Mesenchymal stem cell (in vitro differentiated cells and primary cell): ENCODE results near the gene SGCA.

Experiments
- DNase-seq: peaks from one replicate; pipeline ENCODE4 v3.0.0-alpha.2; 2013
- H2AFZ ChIP-seq: one replicate; pipeline ENCODE4 v1.6.1; 2013; ENCODE audit warnings: low read depth, mild to moderate bottlenecking, control low read depth, inconsistent platforms, low read length, moderate library complexity
- H2AK5ac ChIP-seq: 2 replicates; pipeline ENCODE4 v1.6.1; 2013; ENCODE audit warnings: low read length, moderate library complexity, mild to moderate bottlenecking, inconsistent platforms; ENCODE audit not compliant: severe bottlenecking
- H2BK120ac ChIP-seq: one replicate; pipeline ENCODE4 v1.6.1; 2013; ENCODE audit warnings: low read depth, mild to moderate bottlenecking, inconsistent platforms, low read length, moderate library complexity
- H2BK12ac ChIP-seq, 2 experiments: one replicate each; pipeline ENCODE4 v1.6.1; 2013; ENCODE audit warnings: inconsistent platforms in 2 of 2, low read length in 2 of 2, mild to moderate bottlenecking in 2 of 2, moderate library complexity in 2 of 2, control low read depth in 1 of 2
- H2BK15ac ChIP-seq: one replicate; pipeline ENCODE4 v1.6.1; 2013; ENCODE audit warnings: mild to moderate bottlenecking, low read depth, inconsistent platforms; ENCODE audit not compliant: poor library complexity, severe bottlenecking
- H2BK5ac ChIP-seq: 2 replicates; pipeline ENCODE4 v1.6.1; 2013; ENCODE audit warnings: low read depth, mild to moderate bottlenecking, low read length, control low read depth, inconsistent platforms; ENCODE audit not compliant: poor library complexity, severe bottlenecking
- H3K14ac ChIP-seq, 2 experiments: one replicate each; pipeline ENCODE4 v1.6.1; 2013; ENCODE audit warnings: inconsistent platforms in 2 of 2, low read length in 2 of 2, control low read depth in 1 of 2, mild to moderate bottlenecking in 1 of 2, moderate library complexity in 1 of 2
- H3K18ac ChIP-seq, 2 experiments: one replicate each; pipeline ENCODE4 v1.6.1; 2013; ENCODE audit warnings: inconsistent platforms in 2 of 2, low read length in 2 of 2, control low read depth in 1 of 2, low read depth in 1 of 2, mild to moderate bottlenecking in 1 of 2
- H3K23ac ChIP-seq, 2 experiments: one replicate each; pipeline ENCODE4 v1.6.1; 2013; ENCODE audit warnings: inconsistent platforms in 2 of 2, low read length in 2 of 2, mild to moderate bottlenecking in 2 of 2, moderate library complexity in 2 of 2, control low read depth in 1 of 2
- H3K27ac ChIP-seq: 2 replicates; pipeline ENCODE4 v1.5.1; 2013; ENCODE audit warnings: mild to moderate bottlenecking, moderate library complexity, low read length, control low read depth, inconsistent platforms; ENCODE audit not compliant: poor library complexity, severe bottlenecking
- H3K27me3 ChIP-seq, 2 experiments: 2 replicates each; pipeline versions ENCODE4 v1.6.1 to v1.7.0; 2013; ENCODE audit warnings: low read length in 2 of 2, mild to moderate bottlenecking in 2 of 2, moderate library complexity in 2 of 2, control low read depth in 1 of 2, inconsistent platforms in 1 of 2; ENCODE audit not compliant: control insufficient read depth in 1 of 2, insufficient read depth in 1 of 2
- H3K36me3 ChIP-seq, 2 experiments: 2 replicates each; pipeline versions ENCODE4 v1.6.1 to v1.7.0; 2013; ENCODE audit warnings: low read length in 2 of 2, control low read depth in 1 of 2, inconsistent platforms in 1 of 2, low read depth in 1 of 2, mild to moderate bottlenecking in 1 of 2; ENCODE audit not compliant: insufficient read depth in 2 of 2, control insufficient read depth in 1 of 2
- H3K4ac ChIP-seq, 2 experiments: one replicate each; pipeline ENCODE4 v1.6.1; 2013; ENCODE audit warnings: inconsistent platforms in 2 of 2, low read length in 2 of 2, mild to moderate bottlenecking in 2 of 2, moderate library complexity in 2 of 2, control low read depth in 1 of 2, low read depth in 1 of 2
- H3K4me1 ChIP-seq: 2 replicates; pipeline ENCODE4 v1.6.1; 2013; ENCODE audit warnings: low read depth, low read length, control low read depth; ENCODE audit not compliant: control insufficient read depth, insufficient read depth
- H3K4me2 ChIP-seq: 2 replicates; pipeline ENCODE4 v1.6.1; 2013; ENCODE audit warnings: low read length, mild to moderate bottlenecking, inconsistent platforms; ENCODE audit not compliant: poor library complexity, severe bottlenecking
- H3K4me3 ChIP-seq, 2 experiments: 2 replicates each; pipeline versions ENCODE4 v1.5.1 to v1.7.0; 2013; ENCODE audit warnings: low read length in 2 of 2, mild to moderate bottlenecking in 2 of 2, control low read depth in 1 of 2, low read depth in 1 of 2; ENCODE audit not compliant: insufficient read depth in 1 of 2
- H3K79me1 ChIP-seq: replicated peaks from 2 replicates; pipeline ENCODE4 v1.6.1; 2013; ENCODE audit warnings: mild to moderate bottlenecking, control low read depth, low read length, inconsistent platforms; ENCODE audit not compliant: poor library complexity, severe bottlenecking
- H3K9ac ChIP-seq: 2 replicates; pipeline ENCODE4 v1.7.0; 2013; ENCODE audit warnings: mild to moderate bottlenecking, low read length, moderate library complexity
- H3K9me3 ChIP-seq: 2 replicates; pipeline ENCODE4 v1.7.0; 2013; ENCODE audit warnings: mild to moderate bottlenecking, low read length; ENCODE audit not compliant: control insufficient read depth
- H4K8ac ChIP-seq: one replicate; pipeline ENCODE4 v1.6.1; 2013; ENCODE audit warnings: inconsistent platforms, mild to moderate bottlenecking, low read length, moderate library complexity
- H4K91ac ChIP-seq: one replicate; pipeline ENCODE4 v1.6.1; 2013; ENCODE audit warnings: mild to moderate bottlenecking, low read length, inconsistent platforms
- WGBS: methylation state at CpG from one replicate; pipeline ENCODE4 v1.1.7; 2013; ENCODE audit warnings: mixed read lengths; 5-methylcytosine and 5-hydroxymethylcytosine counted together

Gene SGCA

DNA sequence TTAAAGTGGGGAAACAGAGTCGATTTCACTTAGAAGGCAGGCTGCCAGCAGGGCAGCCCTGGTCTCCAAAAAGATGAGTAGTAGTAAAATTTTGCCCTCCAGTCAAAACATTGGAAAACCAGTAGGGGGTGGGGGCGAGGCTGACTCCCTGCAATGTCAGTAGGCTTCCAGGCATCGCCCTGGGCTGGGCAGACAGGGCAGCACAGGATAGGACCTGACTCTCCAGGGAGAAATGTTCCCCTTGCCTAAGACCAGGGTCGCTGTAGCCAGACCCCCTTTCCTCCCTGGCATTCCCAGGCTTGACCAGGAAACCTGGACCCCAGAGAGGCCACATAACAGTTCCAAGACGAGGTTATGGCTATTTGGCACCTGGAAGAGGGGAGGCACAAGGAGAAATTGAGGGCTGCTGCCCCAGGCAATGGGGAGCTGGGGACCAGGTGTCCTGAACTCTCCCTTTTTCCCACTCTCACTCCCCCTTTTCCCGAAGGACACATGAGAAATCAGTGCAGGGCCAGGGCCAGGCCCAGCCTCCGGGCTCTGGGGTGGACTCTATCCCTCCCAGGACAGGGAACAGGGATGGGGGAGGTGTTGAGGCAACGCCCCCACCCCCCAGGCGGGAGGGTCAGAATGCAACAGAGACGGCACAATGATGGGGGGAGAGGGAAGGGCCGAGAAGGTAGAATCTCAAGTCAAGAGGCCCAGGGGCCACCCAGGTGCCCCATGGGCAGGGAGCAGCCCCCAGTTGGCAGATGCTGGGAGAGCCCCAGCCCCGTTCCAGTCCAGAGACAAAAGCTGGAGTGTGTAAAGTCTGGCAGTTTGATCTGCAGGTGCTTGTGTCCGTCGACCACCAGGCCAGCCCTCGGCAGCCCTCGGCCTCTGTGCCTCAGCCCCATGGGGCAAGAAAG, 31.3 kb upstream of the SGCA start:
- H3K9ac ChIP-seq, result no peak overlapping the region
- H2BK120ac ChIP-seq, result no peak overlapping the region
- H3K9me3 ChIP-seq, result no peaks in the 10 kb centered on the region
- peak overlapping the region; percentile 8 for H3K27ac ChIP-seq
- no peak overlapping the region for H2BK12ac ChIP-seq
- 73% methylated on average over 15 of the region's 16 CpGs for WGBS
- H2AFZ ChIP-seq, result no peak overlapping the region
- H3K36me3 ChIP-seq, result peaks cover 48 to 73% of the 10 kb centered on the region in 2 experiments
- peaks cover 44% of the 10 kb centered on the region for H3K4me1 ChIP-seq
- peaks cover 37% of the 10 kb centered on the region for H3K79me1 ChIP-seq
- H3K18ac ChIP-seq, result no peak overlapping the region
- no peak overlapping the region for H2BK5ac ChIP-seq
- H3K27me3 ChIP-seq, result no peaks in the 10 kb centered on the region
- no peak for DNase-seq
- no peak overlapping the region for H3K14ac ChIP-seq
- no peak overlapping the region for H3K4ac ChIP-seq
- no peak overlapping the region for H4K8ac ChIP-seq
- H4K91ac ChIP-seq, result no peak overlapping the region
- no peak overlapping the region for H2AK5ac ChIP-seq
- H3K23ac ChIP-seq, result peak overlapping the region in 1 of 2 experiments; percentile 9
- H3K4me3 ChIP-seq, result no peak overlapping the region
- no peak overlapping the region for H3K4me2 ChIP-seq
- no peak overlapping the region for H2BK15ac ChIP-seq

GRCh38 chr17:50135316-50136095, 30.3 kb upstream of the SGCA start:
- no peak overlapping the region for H2BK120ac ChIP-seq
- H3K4me3 ChIP-seq, result no peak overlapping the region
- peak overlapping the region; percentile 11 for H2AK5ac ChIP-seq
- no peak overlapping the region for H2BK15ac ChIP-seq
- WGBS, result 95% methylated on average over 16 of the region's 16 CpGs
- DNase-seq, result no peak
- H4K8ac ChIP-seq, result no peak overlapping the region
- no peak overlapping the region for H2BK12ac ChIP-seq
- no peak overlapping the region for H4K91ac ChIP-seq
- no peak overlapping the region for H3K23ac ChIP-seq
- no peaks in the 10 kb centered on the region for H3K27me3 ChIP-seq
- peaks cover 38% of the 10 kb centered on the region for H3K4me1 ChIP-seq
- H3K36me3 ChIP-seq, result peaks cover 59 to 83% of the 10 kb centered on the region in 2 experiments
- no peak overlapping the region for H3K4ac ChIP-seq
- H3K14ac ChIP-seq, result no peak overlapping the region
- H3K18ac ChIP-seq, result no peak overlapping the region
- no peak overlapping the region for H2BK5ac ChIP-seq
- no peak overlapping the region for H3K4me2 ChIP-seq
- peak overlapping the region; percentile 24 for H3K27ac ChIP-seq
- H3K9ac ChIP-seq, result no peak overlapping the region
- no peak overlapping the region for H2AFZ ChIP-seq
- peaks cover 4% of the 10 kb centered on the region for H3K9me3 ChIP-seq
- H3K79me1 ChIP-seq, result peaks cover 39% of the 10 kb centered on the region

GRCh38 chr17:50136096-50136687, 29.6 kb upstream of the SGCA start:
- Histone ChIP-seq H3K4me3 (no peak overlapping the region), H3K27ac (no peak overlapping the region), H2AFZ (no peak overlapping the region), H4K8ac (no peak overlapping the region), H2AK5ac (no peak overlapping the region), H2BK12ac (no peak overlapping the region), H3K27me3 (no peaks in the 10 kb centered on the region), H3K9me3 (peaks cover 4% of the 10 kb centered on the region), H2BK120ac (no peak overlapping the region), H3K36me3 (peaks cover 65 to 90% of the 10 kb centered on the region in 2 experiments), H3K23ac (no peak overlapping the region), H2BK5ac (no peak overlapping the region), H3K14ac (no peak overlapping the region), H3K4me2 (no peak overlapping the region), H2BK15ac (no peak overlapping the region), H3K79me1 (peaks cover 36% of the 10 kb centered on the region), H3K18ac (no peak overlapping the region), H3K4me1 (peaks cover 33% of the 10 kb centered on the region), H3K4ac (no peak overlapping the region), H4K91ac (no peak overlapping the region), H3K9ac (no peak overlapping the region)
- no peak for DNase-seq
- 98% methylated on average over 11 of the region's 11 CpGs for WGBS

DNA sequence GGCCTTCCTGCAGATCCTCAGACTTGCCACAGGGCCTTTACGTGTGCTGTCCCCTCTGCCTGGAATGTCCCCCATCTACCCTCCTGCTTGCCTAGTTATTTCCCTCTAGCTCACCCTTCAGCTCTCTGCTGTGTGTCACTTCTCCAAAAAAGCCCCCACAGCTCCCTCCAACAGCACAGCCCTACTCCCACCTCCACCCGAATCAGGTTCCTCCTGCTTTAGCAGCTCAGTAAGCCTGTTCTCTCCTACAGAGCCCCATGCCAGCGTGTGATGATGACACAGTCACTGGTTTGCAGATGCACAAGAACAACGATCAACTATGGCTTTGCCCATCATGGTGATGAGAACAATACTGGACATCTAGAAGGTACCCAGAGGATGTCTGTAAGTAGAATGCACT, 28.8 kb upstream of the SGCA start:
- H3K18ac ChIP-seq, result no peak overlapping the region
- H3K4me2 ChIP-seq, result no peak overlapping the region
- H2AFZ ChIP-seq, result no peak overlapping the region
- no peak overlapping the region for H4K8ac ChIP-seq
- no peak overlapping the region for H3K4me3 ChIP-seq
- H2AK5ac ChIP-seq, result no peak overlapping the region
- no peak overlapping the region for H2BK120ac ChIP-seq
- no peaks in the 10 kb centered on the region for H3K27me3 ChIP-seq
- H2BK12ac ChIP-seq, result no peak overlapping the region
- H3K9ac ChIP-seq, result no peak overlapping the region
- no peak overlapping the region for H4K91ac ChIP-seq
- H3K27ac ChIP-seq, result no peak overlapping the region
- DNase-seq, result no peak
- no peak overlapping the region for H3K23ac ChIP-seq
- H3K9me3 ChIP-seq, result peaks cover 4% of the 10 kb centered on the region
- no peak overlapping the region for H2BK5ac ChIP-seq
- WGBS, result 97% methylated on average over 4 of the region's 4 CpGs
- peaks cover 74 to 97% of the 10 kb centered on the region in 2 experiments for H3K36me3 ChIP-seq
- H3K4me1 ChIP-seq, result peaks cover 33% of the 10 kb centered on the region
- H3K4ac ChIP-seq, result no peak overlapping the region
- no peak overlapping the region for H3K14ac ChIP-seq
- H2BK15ac ChIP-seq, result no peak overlapping the region
- H3K79me1 ChIP-seq, result peaks cover 39% of the 10 kb centered on the region
